ENCODE results near the gene ZNF536. TPM values are rescaled to one million over a fixed set of nuclear protein-coding genes. Genes with fewer than 3 reads are reported as not detected.

The ZNF536 gene
- total RNA-seq, 1 experiment from 2014 or later, result not detected

- Histone ChIP-seq H3K9ac (ENCODE audit: extremely low read depth, insufficient read length, low read length) (no peak overlapping the region), H3K14ac (ENCODE audit: insufficient read depth, low read length) (no peak overlapping the region), H4K91ac (ENCODE audit: insufficient read length, low read depth, low read length) (no peak overlapping the region), H3K27me3 (ENCODE audit: insufficient read depth, low read length) (no peaks in the 10 kb centered on the region), H2BK15ac (ENCODE audit: low read depth, low read length) (no peak overlapping the region), H4K5ac (ENCODE audit: insufficient read length, low read depth, low read length) (no peak overlapping the region), H2BK120ac (ENCODE audit: low read depth, low read length, poor library complexity, severe bottlenecking) (no peak overlapping the region), H4K20me1 (ENCODE audit: control insufficient read depth, insufficient read depth, insufficient read length) (no peaks in the 10 kb centered on the region), H3K9me3 (ENCODE audit: control insufficient read depth, low read depth, low read length) (no peaks in the 10 kb centered on the region), H2AK5ac (ENCODE audit: insufficient read length, low read length) (no peak overlapping the region), H3K4me2 (ENCODE audit: insufficient read depth, insufficient read length, low read length) (no peak overlapping the region), H3K4ac (ENCODE audit: low read depth, low read length) (no peak overlapping the region), H3K4me1 (ENCODE audit: insufficient read depth, low read length) (no peaks in the 10 kb centered on the region), H3T11ph (ENCODE audit: low read length) (no peak overlapping the region), H2AFZ (ENCODE audit: low read length) (no peak overlapping the region), H4K8ac (replicated peaks; ENCODE audit: insufficient read length, low read depth, low read length) (no peak overlapping the region), H2BK20ac (ENCODE audit: low read depth, low read length, poor library complexity, severe bottlenecking) (no peak overlapping the region), H3K79me2 (ENCODE audit: insufficient read depth, low read length) (no peaks in the 10 kb centered on the region), H3K23me2 (ENCODE audit: insufficient read length, low read depth, low read length, poor library complexity, severe bottlenecking) (no peaks in the 10 kb centered on the region), H3K27ac (ENCODE audit: insufficient read length, low read depth, low read length) (no peak overlapping the region), H3K56ac (ENCODE audit: insufficient read length, low read depth, low read length) (no peak overlapping the region), H3K79me1 (ENCODE audit: insufficient read depth, low read depth, low read length, poor library complexity, severe bottlenecking) (no peaks in the 10 kb centered on the region), H3K18ac (ENCODE audit: insufficient read length, low read depth, low read length) (no peak overlapping the region), H3K23ac (ENCODE audit: insufficient read length, low read depth, low read length) (no peak overlapping the region), H2BK5ac (ENCODE audit: insufficient read length, low read length) (no peak overlapping the region), H2BK12ac (ENCODE audit: insufficient read length, low read depth, low read length) (no peak overlapping the region)
- Mint-ChIP-seq H3K9me3 (no peaks in the 10 kb centered on the region), H3K4me3 (no peak overlapping the region), H3K4me1 (peaks cover 3 to 4% of the 10 kb centered on the region in 2 experiments), H3K27me3 (ENCODE audit: low read depth) (peaks cover 3% of the 10 kb centered on the region; the same call in 1 of the 2 replicates), H3K27ac (no peak overlapping the region), H3K36me3 (ENCODE audit: insufficient read depth in 1 of 3, low read depth in 3 of 3) (no peaks in the 10 kb centered on the region)
- WGBS (ENCODE audit: extremely low coverage, insufficient read length, low lambda C conversion rate), result no CpG with 5 or more reads among the region's 6 CpGs
- DNase-seq, result no peak
- TF ChIP-seq CTCF (conservative IDR thresholded peaks at IDR 0.05), result no peak
Observed at GRCh38 chr19:30604657-30605056, 232.5 kb downstream of the ZNF536 start.

Data from H9 (cell line).